Colon (tissue), 2 donors: ENCODE measurements around the gene BNIP2.
"Not testable (repeated sequence)": the region's sequence is repeated elsewhere in the genome, so short reads cannot be mapped to it uniquely, and the experiment has no call there.

Source experiments
- FAIRE-seq: peaks from 2 replicates; lab custom pipeline; 2012; peaks lifted over from hg19 to GRCh38; lab: Jason Lieb, UNC
- donor health status: control.
- donor health status: control.

The BNIP2 gene

GRCh38 chr15:59688782-59689625 is at the start of gene BNIP2:
BNIP2 (minus strand) TSS chr15:59689320; CDS start chr15:59682457, 6,863 bp downstream.
- FAIRE-seq, result no peak

GRCh38 chr15:59738676-59739075 is 49.6 kb upstream of the BNIP2 start:
- no peak for FAIRE-seq

GRCh38 chr15:59736181-59736580 is 47.1 kb upstream of the BNIP2 start:
- no peak for FAIRE-seq

GRCh38 chr15:59725151-59725486 is 36.0 kb upstream of the BNIP2 start:
- no peak for FAIRE-seq

GRCh38 chr15:59723687-59724346 is 34.7 kb upstream of the BNIP2 start:
- no peak for FAIRE-seq

- FAIRE-seq, result no peak
These were observed 33.4 kb upstream of the BNIP2 start for GRCh38 chr15:59722476-59722875.

- no peak for FAIRE-seq
These were observed 32.9 kb upstream of the BNIP2 start for GRCh38 chr15:59722037-59722436.

- no peak for FAIRE-seq
These were observed 32.3 kb upstream of the BNIP2 start for GRCh38 chr15:59721411-59721810.

GRCh38 chr15:59713177-59713576 is 24.1 kb upstream of the BNIP2 start:
- FAIRE-seq, result no peak

GRCh38 chr15:59711451-59712243 is 22.5 kb upstream of the BNIP2 start:
- FAIRE-seq, result no peak

- no peak for FAIRE-seq
These were observed 18.5 kb upstream of the BNIP2 start for GRCh38 chr15:59707619-59708018.

GRCh38 chr15:59703979-59704796 is 15.1 kb upstream of the BNIP2 start:
- no peak for FAIRE-seq

- FAIRE-seq, result no peak
These were observed 13.2 kb upstream of the BNIP2 start for GRCh38 chr15:59702351-59702750.

GRCh38 chr15:59701880-59702279 is 12.8 kb upstream of the BNIP2 start:
- no peak for FAIRE-seq

GRCh38 chr15:59699810-59700431 is 10.8 kb upstream of the BNIP2 start:
- FAIRE-seq, result no peak

GRCh38 chr15:59698065-59698464 is 8.9 kb upstream of the BNIP2 start:
- not testable (repeated sequence) for FAIRE-seq

- no peak for FAIRE-seq
These were observed 7.2 kb upstream of the BNIP2 start for GRCh38 chr15:59696332-59696731.

- FAIRE-seq, result no peak
These were observed 5.7 kb upstream of the BNIP2 start for GRCh38 chr15:59694779-59695178.

GRCh38 chr15:59691194-59691805 is 2.2 kb upstream of the BNIP2 start:
- peak; percentile 75 for FAIRE-seq

GRCh38 chr15:59689626-59690236 is 611 bp upstream of the BNIP2 start:
- peak; percentile 62 for FAIRE-seq

GRCh38 chr15:59688423-59688781 is 718 bp downstream of the BNIP2 start:
- FAIRE-seq, result no peak
